ENCODE measurements around the gene CAPZA1. TPM values are rescaled to one million over a fixed set of nuclear protein-coding genes. Genes with fewer than 3 reads are reported as not detected.
A peak's percentile ranks its signal among the peaks of the same experiment; 100 is the strongest.

Gene CAPZA1
- total RNA-seq, 1 donor, result 159 TPM

GRCh38 chr1:112713466-112714312 is 94.1 kb downstream of the CAPZA1 start:
- no peak overlapping the region for H3K27ac ChIP-seq (ENCODE audit: low read depth, low read length)
- H3K4me1 ChIP-seq (ENCODE audit: insufficient read depth, low read length), result peaks cover 12% of the 10 kb centered on the region
- TF ChIP-seq, protein P1, sequence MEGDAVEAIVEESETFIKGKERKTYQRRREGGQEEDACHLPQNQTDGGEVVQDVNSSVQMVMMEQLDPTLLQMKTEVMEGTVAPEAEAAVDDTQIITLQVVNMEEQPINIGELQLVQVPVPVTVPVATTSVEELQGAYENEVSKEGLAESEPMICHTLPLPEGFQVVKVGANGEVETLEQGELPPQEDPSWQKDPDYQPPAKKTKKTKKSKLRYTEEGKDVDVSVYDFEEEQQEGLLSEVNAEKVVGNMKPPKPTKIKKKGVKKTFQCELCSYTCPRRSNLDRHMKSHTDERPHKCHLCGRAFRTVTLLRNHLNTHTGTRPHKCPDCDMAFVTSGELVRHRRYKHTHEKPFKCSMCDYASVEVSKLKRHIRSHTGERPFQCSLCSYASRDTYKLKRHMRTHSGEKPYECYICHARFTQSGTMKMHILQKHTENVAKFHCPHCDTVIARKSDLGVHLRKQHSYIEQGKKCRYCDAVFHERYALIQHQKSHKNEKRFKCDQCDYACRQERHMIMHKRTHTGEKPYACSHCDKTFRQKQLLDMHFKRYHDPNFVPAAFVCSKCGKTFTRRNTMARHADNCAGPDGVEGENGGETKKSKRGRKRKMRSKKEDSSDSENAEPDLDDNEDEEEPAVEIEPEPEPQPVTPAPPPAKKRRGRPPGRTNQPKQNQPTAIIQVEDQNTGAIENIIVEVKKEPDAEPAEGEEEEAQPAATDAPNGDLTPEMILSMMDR (IDR thresholded peaks at IDR 0.05; ENCODE audit: extremely low read depth, low read depth, low read length), result no peak
- no peaks in the 10 kb centered on the region for H3K27me3 ChIP-seq (ENCODE audit: insufficient read depth, low read length)
- peak; percentile 58 for DNase-seq (ENCODE audit: insufficient read length, low spot score, missing footprints)
- H3K79me2 ChIP-seq (ENCODE audit: insufficient read depth, low read length), result no peaks in the 10 kb centered on the region
- no peaks in the 10 kb centered on the region for H3K9me3 ChIP-seq (ENCODE audit: low read depth, low read length)
- no peaks in the 10 kb centered on the region for H4K20me1 ChIP-seq (ENCODE audit: insufficient read depth, low read length)
- H3K36me3 ChIP-seq (ENCODE audit: insufficient read depth, low read length), result no peaks in the 10 kb centered on the region
- H2AFZ ChIP-seq (ENCODE audit: low read length), result peak overlapping the region; percentile 83
- H3K4me3 ChIP-seq (ENCODE audit: insufficient read depth, low read length), result peak overlapping the region; percentile 79
- peak overlapping the region; percentile 97 for H3K4me2 ChIP-seq (ENCODE audit: insufficient read depth, low read length)

GRCh38 chr1:112714313-112715263 is 95.0 kb downstream of the CAPZA1 start:
- Histone ChIP-seq H2AFZ (ENCODE audit: low read length) (peak overlapping the region; percentile 83), H3K27ac (ENCODE audit: low read depth, low read length) (no peak overlapping the region), H3K36me3 (ENCODE audit: insufficient read depth, low read length) (no peaks in the 10 kb centered on the region), H4K20me1 (ENCODE audit: insufficient read depth, low read length) (no peaks in the 10 kb centered on the region), H3K4me3 (ENCODE audit: insufficient read depth, low read length) (peak overlapping the region; percentile 79), H3K9me3 (ENCODE audit: low read depth, low read length) (no peaks in the 10 kb centered on the region), H3K4me2 (ENCODE audit: insufficient read depth, low read length) (peak overlapping the region; percentile 97), H3K4me1 (ENCODE audit: insufficient read depth, low read length) (peaks cover 12% of the 10 kb centered on the region), H3K79me2 (ENCODE audit: insufficient read depth, low read length) (no peaks in the 10 kb centered on the region), H3K27me3 (ENCODE audit: insufficient read depth, low read length) (no peaks in the 10 kb centered on the region)
- TF ChIP-seq, protein P1 (IDR thresholded peaks at IDR 0.05; ENCODE audit: extremely low read depth, low read depth, low read length), result no peak
- peak; percentile 83 for DNase-seq (ENCODE audit: insufficient read length, low spot score, missing footprints)

- Histone ChIP-seq H3K4me2 (ENCODE audit: insufficient read depth, low read length) (peak within 1 kb of the TSS; percentile 97), H2AFZ (ENCODE audit: low read length) (peak within 1 kb of the TSS; percentile 93), H4K20me1 (ENCODE audit: insufficient read depth, low read length) (no peaks in the 10 kb centered on the region), H3K27me3 (ENCODE audit: insufficient read depth, low read length) (no peaks in the 10 kb centered on the region), H3K36me3 (ENCODE audit: insufficient read depth, low read length) (no peaks in the 10 kb centered on the region), H3K27ac (ENCODE audit: low read depth, low read length) (peak within 1 kb of the TSS; percentile 28), H3K4me1 (ENCODE audit: insufficient read depth, low read length) (peaks cover 12% of the 10 kb centered on the region), H3K4me3 (ENCODE audit: insufficient read depth, low read length) (peak within 1 kb of the TSS; percentile 79), H3K9me3 (ENCODE audit: low read depth, low read length) (no peaks in the 10 kb centered on the region), H3K79me2 (ENCODE audit: insufficient read depth, low read length) (no peaks in the 10 kb centered on the region)
- peak; percentile 100 for DNase-seq (ENCODE audit: insufficient read length, low spot score, missing footprints)
- TF ChIP-seq, protein P1 (IDR thresholded peaks at IDR 0.05; ENCODE audit: extremely low read depth, low read depth, low read length), result no peak
Observed at GRCh38 chr1:112715264-112716053, 95.8 kb downstream of the CAPZA1 start, which contains the start of gene PPM1J. Gene PPM1J (minus strand): TSS chr1:112715332. CDS start chr1:112715301, 31 bp downstream.

Data from osteoblast (primary cell).